ENCODE measurements around the gene FBN1.

FBN1 gene

GRCh38 chr15:48584812-48585563, 60.5 kb downstream of the FBN1 start:
- in situ Hi-C loops (cut with HindIII; ENCODE audit: low sequenced_read_pairs): no loop called here
- DNase-seq (ENCODE audit: low read depth): no peak
- no peak for TF ChIP-seq CTCF (IDR thresholded peaks at IDR 0.05; ENCODE audit: low read depth, low read length, missing control alignments)
- H3K4me3 ChIP-seq (ENCODE audit: low read depth, low read length): no peak overlapping the region

GRCh38 chr15:48584090-48584811, 61.3 kb downstream of the FBN1 start:
- no peak overlapping the region for H3K4me3 ChIP-seq (ENCODE audit: low read depth, low read length)
- no peak for TF ChIP-seq CTCF (IDR thresholded peaks at IDR 0.05; ENCODE audit: low read depth, low read length, missing control alignments)
- in situ Hi-C loops (cut with HindIII; ENCODE audit: low sequenced_read_pairs): no loop called here
- DNase-seq (ENCODE audit: low read depth): no peak

- DNase-seq (ENCODE audit: low read depth): peak; percentile 95
- no peak overlapping the region for H3K4me3 ChIP-seq (ENCODE audit: low read depth, low read length)
- in situ Hi-C loops (cut with HindIII; ENCODE audit: low sequenced_read_pairs): no loop called here
- TF ChIP-seq CTCF (IDR thresholded peaks at IDR 0.05; ENCODE audit: low read depth, low read length, missing control alignments): no peak
These were observed 62.9 kb downstream of the FBN1 start for GRCh38 chr15:48582452-48583247.

GRCh38 chr15:48581219-48581618, 64.3 kb downstream of the FBN1 start:
- no peak for DNase-seq (ENCODE audit: low read depth)
- in situ Hi-C loops (cut with HindIII; ENCODE audit: low sequenced_read_pairs): no loop called here
- H3K4me3 ChIP-seq (ENCODE audit: low read depth, low read length): no peak overlapping the region
- TF ChIP-seq CTCF (IDR thresholded peaks at IDR 0.05; ENCODE audit: low read depth, low read length, missing control alignments): no peak

GRCh38 chr15:48580736-48581135, 64.8 kb downstream of the FBN1 start:
- no peak for DNase-seq (ENCODE audit: low read depth)
- in situ Hi-C loops (cut with HindIII; ENCODE audit: low sequenced_read_pairs): no loop called here

More at GRCh38 chr15:48580736-48581135, 64.8 kb downstream of the FBN1 start:
- H3K4me3 ChIP-seq (ENCODE audit: low read depth, low read length): no peak overlapping the region
- TF ChIP-seq CTCF (IDR thresholded peaks at IDR 0.05; ENCODE audit: low read depth, low read length, missing control alignments): no peak
